PC-9 (cell line): ENCODE results near the gene HOMER2.

ENCODE experiments used
- EZH2 ChIP-seq: fragments of 200-600 bp; sonication (generic); IDR thresholded peaks from 2 replicates; pipeline ENCODE4 v1.8.0; 2017; ENCODE audit warnings: antibody characterized with exemption, low read depth
- TF ChIP-seq, protein P1 (sequence below): fragments of 200-600 bp; sonication (generic); conservative IDR thresholded peaks from 2 replicates; pipeline ENCODE4 v1.6.1; 2017; ENCODE audit warnings: mixed run types, antibody characterized with exemption, mild to moderate bottlenecking, moderate library complexity

DNA sequence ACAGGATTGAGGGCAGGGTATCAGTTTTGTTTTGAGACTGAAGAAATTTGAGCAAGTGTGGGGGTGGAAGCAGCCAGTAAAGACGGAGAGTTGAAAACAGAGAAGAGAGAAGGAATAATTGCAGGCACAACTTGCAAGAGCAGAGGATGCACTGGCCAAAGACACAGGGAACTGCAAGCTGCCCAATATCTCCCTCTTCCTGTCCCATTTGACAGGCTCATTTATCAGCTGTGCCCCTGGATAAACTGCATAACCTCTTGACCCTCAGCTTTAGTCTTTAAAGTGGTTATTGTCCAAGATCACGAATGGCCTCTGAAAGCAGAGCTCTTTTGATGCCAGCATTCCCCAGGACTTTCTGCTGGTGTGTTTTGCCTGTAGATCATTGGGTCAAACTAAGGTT is 28.5 kb upstream of the HOMER2 start:
- TF ChIP-seq, protein P1, sequence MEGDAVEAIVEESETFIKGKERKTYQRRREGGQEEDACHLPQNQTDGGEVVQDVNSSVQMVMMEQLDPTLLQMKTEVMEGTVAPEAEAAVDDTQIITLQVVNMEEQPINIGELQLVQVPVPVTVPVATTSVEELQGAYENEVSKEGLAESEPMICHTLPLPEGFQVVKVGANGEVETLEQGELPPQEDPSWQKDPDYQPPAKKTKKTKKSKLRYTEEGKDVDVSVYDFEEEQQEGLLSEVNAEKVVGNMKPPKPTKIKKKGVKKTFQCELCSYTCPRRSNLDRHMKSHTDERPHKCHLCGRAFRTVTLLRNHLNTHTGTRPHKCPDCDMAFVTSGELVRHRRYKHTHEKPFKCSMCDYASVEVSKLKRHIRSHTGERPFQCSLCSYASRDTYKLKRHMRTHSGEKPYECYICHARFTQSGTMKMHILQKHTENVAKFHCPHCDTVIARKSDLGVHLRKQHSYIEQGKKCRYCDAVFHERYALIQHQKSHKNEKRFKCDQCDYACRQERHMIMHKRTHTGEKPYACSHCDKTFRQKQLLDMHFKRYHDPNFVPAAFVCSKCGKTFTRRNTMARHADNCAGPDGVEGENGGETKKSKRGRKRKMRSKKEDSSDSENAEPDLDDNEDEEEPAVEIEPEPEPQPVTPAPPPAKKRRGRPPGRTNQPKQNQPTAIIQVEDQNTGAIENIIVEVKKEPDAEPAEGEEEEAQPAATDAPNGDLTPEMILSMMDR, result no peak
- TF ChIP-seq EZH2, result no peak
